ENCODE data around the gene AIF1L. TPM values are rescaled to one million over a fixed set of nuclear protein-coding genes. Genes with fewer than 3 reads are reported as not detected.
"Not testable (repeated sequence)": the region's sequence is repeated elsewhere in the genome, so short reads cannot be mapped to it uniquely, and the experiment has no call there.

The AIF1L gene
- total RNA-seq, 2 donors from 2014 or later, result 0.53 to 0.89 TPM

DNA sequence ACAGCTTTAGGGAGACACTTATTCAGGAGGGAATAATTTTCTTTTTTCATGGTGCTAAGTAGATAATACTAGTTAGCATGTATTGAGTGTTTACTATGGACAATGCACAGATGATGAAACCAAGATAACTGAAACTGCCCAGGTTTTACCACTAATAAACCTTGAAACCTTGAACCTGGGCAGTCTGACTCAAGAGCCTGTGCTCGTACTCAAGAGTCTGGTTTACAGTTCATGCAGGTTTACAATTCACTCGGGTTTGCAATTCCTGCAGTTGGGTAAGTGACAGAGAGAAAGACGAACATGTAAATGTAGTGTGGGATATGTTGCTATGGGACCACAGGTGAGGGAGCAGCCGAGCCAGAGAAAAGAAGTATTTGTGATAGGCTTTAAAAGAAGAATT, 57.3 kb downstream of the AIF1L start:
- Mint-ChIP-seq H3K36me3 (ENCODE audit: insufficient read depth in 2 of 2) (peaks cover 11 to 36% of the 10 kb centered on the region in 2 donors), H3K27me3 (ENCODE audit: low read depth) (no peaks in the 10 kb centered on the region), H3K4me3 (no peak overlapping the region), H3K9me3 (no peaks in the 10 kb centered on the region), H3K27ac (no peak overlapping the region), H3K4me1 (ENCODE audit: low read depth) (peaks cover 8% of the 10 kb centered on the region)
- no peak for ATAC-seq (replicated peaks in 1 of 2)
- no peak for DNase-seq

DNA sequence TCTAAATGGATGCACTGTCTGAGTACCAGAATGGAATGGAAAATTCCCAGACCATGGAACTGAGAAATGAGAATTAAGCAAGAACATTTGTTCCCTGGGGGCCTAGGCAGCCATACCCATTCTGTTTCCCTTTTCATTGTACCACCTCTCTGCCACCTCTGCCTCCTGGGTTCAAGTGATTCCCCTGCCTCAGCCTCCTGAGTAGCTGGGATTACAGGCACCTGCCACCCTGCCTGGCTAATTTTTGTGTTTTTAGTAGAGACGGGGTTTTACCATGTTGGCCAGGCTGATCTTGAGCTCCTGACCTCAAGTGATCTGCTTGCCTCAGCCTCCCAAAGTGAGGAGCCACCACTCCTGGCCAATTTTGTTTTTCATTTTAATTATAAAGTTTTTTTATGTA, 62.3 kb downstream of the AIF1L start:
- not testable (repeated sequence) for H3K4me3 Mint-ChIP-seq; H3K27me3 Mint-ChIP-seq (ENCODE audit: low read depth); H3K27ac Mint-ChIP-seq; H3K4me1 Mint-ChIP-seq (ENCODE audit: low read depth); DNase-seq; H3K9me3 Mint-ChIP-seq; ATAC-seq (replicated peaks in 1 of 2)
- peaks cover 4 to 33% of the 10 kb centered on the region in 2 donors for H3K36me3 Mint-ChIP-seq (ENCODE audit: insufficient read depth in 2 of 2)

GRCh38 chr9:131160416-131161112, 64.2 kb downstream of the AIF1L start:
- Mint-ChIP-seq H3K4me1 (ENCODE audit: low read depth) (no peaks in the 10 kb centered on the region), H3K36me3 (ENCODE audit: insufficient read depth in 2 of 2) (peaks cover 6 to 30% of the 10 kb centered on the region in 2 donors), H3K27ac (no peak overlapping the region), H3K27me3 (ENCODE audit: low read depth) (no peaks in the 10 kb centered on the region), H3K4me3 (no peak overlapping the region), H3K9me3 (no peaks in the 10 kb centered on the region)
- DNase-seq (no peak), ATAC-seq (replicated peaks in 1 of 2) (no peak)

DNA sequence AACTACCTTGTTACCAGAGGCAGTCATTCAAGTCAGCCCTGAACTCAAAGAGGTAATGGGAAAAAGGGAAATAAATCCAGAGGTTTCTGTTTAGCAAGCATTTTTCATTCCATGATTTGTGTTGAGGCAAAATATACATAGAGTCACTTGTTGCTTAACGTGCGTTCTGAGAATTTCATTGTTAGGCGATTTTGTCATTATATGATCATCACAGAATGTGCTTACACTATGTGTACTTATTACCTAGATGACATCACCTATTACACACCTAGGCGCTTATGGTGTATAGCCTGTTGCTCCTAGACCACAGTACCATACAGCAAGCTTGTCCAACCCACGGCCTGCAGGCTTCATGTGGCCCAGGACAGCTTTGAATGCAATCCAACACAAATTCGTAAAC, 65.3 kb downstream of the AIF1L start:
- Mint-ChIP-seq H3K27me3 (ENCODE audit: low read depth) (no peaks in the 10 kb centered on the region), H3K27ac (no peak overlapping the region), H3K4me3 (no peak overlapping the region), H3K36me3 (ENCODE audit: insufficient read depth in 2 of 2) (peaks cover 6 to 30% of the 10 kb centered on the region in 2 donors), H3K9me3 (no peaks in the 10 kb centered on the region), H3K4me1 (ENCODE audit: low read depth) (no peaks in the 10 kb centered on the region)
- ATAC-seq (replicated peaks in 1 of 2), result no peak
- no peak for DNase-seq

DNA sequence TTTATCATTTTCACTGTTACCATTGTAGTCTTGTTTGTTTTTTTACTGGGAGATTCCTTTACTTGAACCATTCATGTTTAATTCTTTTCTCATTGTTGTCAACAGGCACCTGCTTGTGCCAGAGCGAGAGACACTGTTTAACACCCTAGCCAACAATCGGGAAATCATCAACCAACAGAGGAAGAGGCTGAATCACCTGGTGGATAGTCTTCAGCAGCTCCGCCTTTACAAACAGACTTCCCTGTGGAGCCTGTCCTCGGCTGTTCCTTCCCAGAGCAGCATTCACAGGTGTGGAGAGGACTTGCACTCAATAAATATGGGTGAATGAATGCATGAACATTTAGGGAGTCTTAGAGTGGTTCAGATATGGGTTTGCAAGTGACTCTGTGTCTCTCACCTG, 66.6 kb downstream of the AIF1L start:
- Mint-ChIP-seq H3K27ac (peak overlapping the region; percentile 68), H3K4me1 (ENCODE audit: low read depth) (no peaks in the 10 kb centered on the region), H3K27me3 (ENCODE audit: low read depth) (no peaks in the 10 kb centered on the region), H3K9me3 (no peaks in the 10 kb centered on the region), H3K36me3 (ENCODE audit: insufficient read depth in 2 of 2) (peaks cover 6 to 24% of the 10 kb centered on the region in 2 donors), H3K4me3 (no peak overlapping the region)
- ATAC-seq (replicated peaks in 1 of 2) (no peak), DNase-seq (no peak)

- no peaks in the 10 kb centered on the region for H3K9me3 Mint-ChIP-seq
- H3K4me1 Mint-ChIP-seq (ENCODE audit: low read depth), result no peaks in the 10 kb centered on the region
- peaks cover 6 to 19% of the 10 kb centered on the region in 2 donors for H3K36me3 Mint-ChIP-seq (ENCODE audit: insufficient read depth in 2 of 2)
- no peak for DNase-seq
- no peak for ATAC-seq (replicated peaks in 1 of 2)
- no peak overlapping the region for H3K27ac Mint-ChIP-seq
- no peaks in the 10 kb centered on the region for H3K27me3 Mint-ChIP-seq (ENCODE audit: low read depth)
- H3K4me3 Mint-ChIP-seq, result no peak overlapping the region
Measured at GRCh38 chr9:131165523-131165922, 69.2 kb downstream of the AIF1L start.

DNA sequence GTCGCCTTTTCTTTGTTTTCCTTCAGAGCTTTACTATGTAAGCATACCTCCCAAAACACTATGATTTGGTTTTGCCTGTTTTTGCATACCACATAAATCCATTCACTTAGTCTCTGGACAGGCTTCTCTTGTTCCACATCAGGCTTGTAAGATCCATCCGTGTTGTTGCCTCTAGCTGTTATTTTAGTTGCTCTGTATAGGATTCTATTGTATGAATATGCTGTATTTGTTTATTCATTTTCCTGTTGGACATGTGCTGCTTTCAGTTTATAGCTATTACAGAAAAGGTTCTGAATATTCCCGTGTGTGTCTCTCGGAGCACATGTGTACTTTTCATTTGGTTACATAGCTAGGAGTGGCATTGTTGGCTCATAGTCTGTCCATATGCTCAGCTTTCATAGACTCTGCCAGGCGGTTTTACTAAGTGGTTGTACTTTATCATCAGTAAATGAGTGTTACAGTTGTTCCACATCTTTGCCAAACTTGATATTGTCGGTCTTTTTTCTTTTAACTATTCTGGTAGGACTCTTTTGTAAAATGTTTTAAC, 70.9 kb downstream of the AIF1L start:
- Mint-ChIP-seq H3K27ac (no peak overlapping the region), H3K4me1 (ENCODE audit: low read depth) (no peaks in the 10 kb centered on the region), H3K27me3 (ENCODE audit: low read depth) (no peaks in the 10 kb centered on the region), H3K4me3 (no peak overlapping the region), H3K9me3 (no peaks in the 10 kb centered on the region), H3K36me3 (ENCODE audit: insufficient read depth in 2 of 2) (peaks cover 10 to 23% of the 10 kb centered on the region in 2 donors)
- DNase-seq (no peak), ATAC-seq (replicated peaks in 1 of 2) (no peak)

DNA sequence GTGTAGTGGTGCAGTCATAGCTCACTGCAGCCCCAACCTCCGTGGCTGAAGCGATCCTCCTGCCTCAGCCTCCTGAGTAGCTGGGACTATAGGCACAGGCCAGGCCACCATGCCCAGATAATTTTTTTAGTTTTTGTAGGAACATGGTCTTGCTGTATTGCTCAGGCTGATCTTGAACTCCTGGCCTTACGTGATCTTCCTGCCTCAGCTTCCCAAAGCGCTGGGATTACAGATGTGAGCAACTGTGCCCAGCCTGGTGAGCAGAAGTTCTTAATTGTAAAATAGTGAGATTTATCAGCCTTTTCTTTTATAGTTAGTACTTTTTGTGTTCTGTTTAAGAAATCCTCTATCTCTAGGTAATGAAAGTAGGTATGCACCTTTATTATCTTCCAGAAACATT, 71.6 kb downstream of the AIF1L start:
- no peak for DNase-seq
- Mint-ChIP-seq H3K27me3 (ENCODE audit: low read depth) (no peaks in the 10 kb centered on the region), H3K9me3 (no peaks in the 10 kb centered on the region), H3K4me1 (ENCODE audit: low read depth) (no peaks in the 10 kb centered on the region), H3K4me3 (no peak overlapping the region), H3K36me3 (ENCODE audit: insufficient read depth in 2 of 2) (peaks cover 10 to 20% of the 10 kb centered on the region in 2 donors), H3K27ac (no peak overlapping the region)
- no peak for ATAC-seq (replicated peaks in 1 of 2)

- Mint-ChIP-seq H3K9me3 (no peaks in the 10 kb centered on the region), H3K36me3 (ENCODE audit: insufficient read depth in 2 of 2) (peaks cover 4 to 13% of the 10 kb centered on the region in 2 donors), H3K4me3 (no peak overlapping the region), H3K27me3 (ENCODE audit: low read depth) (no peaks in the 10 kb centered on the region), H3K27ac (peak overlapping the region; percentile 1), H3K4me1 (ENCODE audit: low read depth) (no peaks in the 10 kb centered on the region)
- DNase-seq (no peak), ATAC-seq (replicated peaks in 1 of 2) (no peak)
Measured at GRCh38 chr9:131169563-131170240, 73.4 kb downstream of the AIF1L start.

Other genes with a start within 250 kb of the AIF1L start
- gene QRFP, start 199.7 kb upstream of the AIF1L start, total RNA-seq, result not detected
- not detected for gene FIBCD1, start 157.3 kb upstream of the AIF1L start, total RNA-seq
- gene LAMC3, start 87.4 kb upstream of the AIF1L start, total RNA-seq, result under 1 TPM; 0.65 to 0.74 TPM
- gene NUP214, start 29.1 kb downstream of the AIF1L start, total RNA-seq, result 10 to 100 TPM; 67.6 to 78.5 TPM
- gene FAM78A, start 180.0 kb downstream of the AIF1L start, total RNA-seq, result 10 to 100 TPM; 38.0 to 42.3 TPM
- under 1 TPM; 0.23 to 0.31 TPM for gene PLPP7, start 193.2 kb downstream of the AIF1L start, total RNA-seq